ENCODE data around the gene HEPHL1.
"Not testable (repeated sequence)": the region's sequence is repeated elsewhere in the genome, so short reads cannot be mapped to it uniquely, and the experiment has no call there.

HEPHL1 gene, protein sequence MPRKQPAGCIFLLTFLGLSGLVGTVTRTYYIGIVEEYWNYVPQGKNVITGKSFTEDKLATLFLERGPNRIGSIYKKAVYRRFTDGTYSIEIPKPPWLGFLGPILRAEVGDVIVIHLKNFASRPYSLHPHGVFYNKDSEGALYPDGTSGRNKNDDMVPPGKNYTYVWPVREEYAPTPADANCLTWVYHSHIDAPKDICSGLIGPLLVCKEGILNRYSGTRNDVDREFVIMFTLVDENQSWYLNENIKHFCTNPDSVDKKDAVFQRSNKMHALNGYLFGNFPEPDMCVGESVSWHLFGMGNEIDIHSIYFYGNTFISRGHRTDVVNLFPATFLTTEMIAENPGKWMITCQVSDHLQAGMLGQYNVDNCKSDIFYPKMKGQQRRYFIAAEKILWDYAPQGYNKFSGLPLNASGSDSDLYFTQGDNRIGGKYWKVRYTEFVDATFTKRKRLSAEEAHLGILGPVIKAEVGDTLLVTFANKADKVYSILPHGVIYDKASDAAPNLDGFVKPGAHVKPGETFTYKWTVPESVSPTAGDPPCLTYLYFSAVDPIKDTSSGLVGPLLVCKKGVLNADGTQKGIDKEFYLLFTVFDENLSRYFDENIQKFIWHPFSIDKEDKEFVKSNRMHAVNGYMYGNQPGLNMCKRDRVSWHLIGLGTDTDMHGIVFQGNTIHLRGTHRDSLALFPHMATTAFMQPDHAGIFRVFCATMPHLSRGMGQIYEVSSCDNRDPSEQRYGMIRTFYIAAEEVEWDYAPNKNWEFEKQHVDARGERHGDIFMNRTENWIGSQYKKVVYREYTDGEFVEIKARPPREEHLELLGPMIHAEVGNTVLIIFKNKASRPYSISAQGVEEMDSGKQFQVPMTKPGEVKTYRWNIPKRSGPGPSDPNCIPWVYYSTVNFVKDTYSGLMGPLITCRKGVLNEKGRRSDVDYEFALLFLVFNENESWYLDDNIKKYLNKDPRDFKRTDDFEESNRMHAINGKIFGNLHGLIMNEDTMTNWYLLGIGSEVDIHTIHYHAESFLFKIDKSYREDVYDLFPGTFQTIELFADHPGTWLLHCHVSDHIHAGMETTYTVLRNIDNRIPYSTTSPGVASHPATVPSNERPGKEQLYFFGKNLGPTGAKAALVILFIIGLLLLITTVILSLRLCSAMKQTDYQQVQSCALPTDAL

DNA sequence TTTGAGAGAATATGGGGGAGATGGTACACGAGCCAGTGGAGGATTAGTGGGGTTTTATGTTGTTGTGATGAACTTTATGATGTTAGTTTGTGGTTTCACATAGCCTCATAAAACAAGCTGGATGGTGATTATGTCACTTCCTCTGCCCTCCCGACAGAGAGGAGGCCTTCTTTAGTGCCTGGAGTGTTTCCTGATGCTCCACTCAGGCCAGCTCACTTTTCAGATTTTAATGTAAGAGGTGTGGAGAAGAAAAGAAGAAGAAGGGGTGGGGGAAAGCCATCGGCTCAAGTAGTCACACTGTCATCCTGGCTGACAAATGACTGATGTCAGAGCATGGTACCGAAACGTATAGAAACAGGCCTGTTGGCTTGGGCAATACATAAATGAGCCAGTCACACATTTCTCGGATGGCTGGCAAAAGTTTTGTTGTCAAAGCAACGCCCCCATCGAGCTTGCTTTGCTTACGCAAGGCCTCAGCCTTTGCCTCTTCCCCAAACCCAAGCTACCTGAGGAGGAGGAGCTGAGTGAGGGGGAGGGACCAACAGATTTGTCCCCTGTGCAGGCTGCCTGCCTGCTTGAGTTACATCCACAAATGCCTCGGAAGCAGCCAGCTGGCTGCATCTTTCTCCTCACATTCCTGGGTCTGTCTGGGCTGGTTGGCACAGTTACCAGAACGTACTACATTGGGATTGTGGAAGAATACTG, at the start of gene HEPHL1:
Gene HEPHL1, plus strand, starts transcription at position 578 of the 705 bp plus-strand sequence. Its CDS starts 15 bp downstream, at position 593.
- DNase-seq = no peak

DNA sequence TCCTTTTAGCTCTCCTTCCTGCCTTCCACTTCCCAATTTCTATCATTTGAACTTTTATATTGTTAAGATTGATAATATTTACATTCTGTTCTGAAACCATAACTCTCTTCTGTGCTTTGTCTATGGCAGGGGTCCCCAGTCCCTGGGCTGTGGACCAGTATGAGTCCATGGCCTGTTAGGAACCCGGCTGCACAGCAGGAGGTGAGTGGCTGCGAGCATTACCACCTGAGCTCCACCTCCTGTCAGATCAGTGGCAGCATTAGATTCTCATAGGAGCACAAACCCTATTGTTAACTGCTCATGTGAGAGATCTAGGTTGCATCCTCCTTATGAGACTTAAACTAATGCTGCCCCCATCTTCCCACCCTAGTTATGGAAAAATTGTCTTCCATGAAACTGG, 48.4 kb upstream of the HEPHL1 start:
- no peak for DNase-seq

DNA sequence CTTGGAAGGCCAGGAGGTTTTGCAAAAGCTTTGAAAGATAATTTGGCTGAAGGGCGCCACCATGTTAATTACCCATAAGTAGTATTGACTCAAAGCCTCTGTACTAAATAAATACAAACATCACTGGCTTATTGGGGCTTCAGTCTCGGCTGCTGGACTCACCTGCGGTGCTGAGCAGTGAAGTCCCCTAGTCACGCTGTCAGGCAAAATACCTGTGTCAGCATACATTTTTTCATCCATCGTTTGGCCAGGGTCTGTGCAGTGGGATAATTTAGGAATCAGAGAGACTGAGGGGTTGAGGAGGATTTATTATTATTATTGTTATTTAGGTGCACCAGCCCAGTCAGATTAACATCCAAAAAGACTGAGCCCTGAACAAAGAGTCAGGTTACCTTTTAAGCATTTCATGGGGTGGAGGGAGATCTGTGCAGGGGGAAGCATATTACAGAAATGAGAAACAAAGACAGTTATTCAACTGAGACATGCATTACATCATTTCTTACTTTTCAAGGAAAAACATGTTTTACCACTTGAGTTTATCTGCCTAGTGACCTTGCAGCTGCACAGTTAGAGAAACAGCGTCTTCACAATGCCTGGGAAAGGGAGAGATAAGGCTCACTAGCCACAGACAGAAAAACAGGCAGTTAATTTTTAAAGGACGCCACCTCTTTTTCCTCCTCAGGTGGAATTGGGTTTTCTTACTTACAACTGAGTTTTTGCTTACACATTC, 47.7 kb upstream of the HEPHL1 start:
- not testable (repeated sequence) for DNase-seq

DNA sequence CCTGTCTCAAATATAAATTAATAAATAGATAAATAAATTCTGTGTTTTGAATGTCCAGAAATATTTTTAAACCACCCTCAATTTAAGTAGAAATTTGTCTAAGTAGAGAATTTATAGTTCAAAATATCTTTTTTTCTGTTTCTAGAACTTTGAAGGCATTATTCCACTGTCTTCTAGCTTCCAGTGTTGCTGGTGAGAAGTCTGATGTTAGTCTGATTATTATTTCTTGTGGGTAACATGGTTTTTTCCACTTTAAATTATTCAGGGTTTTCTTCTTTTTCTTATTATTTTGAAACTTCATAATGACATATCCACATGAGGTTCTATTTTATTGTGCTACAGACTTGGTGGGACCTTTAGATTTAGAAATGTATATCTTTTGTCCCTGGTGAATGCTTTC, 46.4 kb upstream of the HEPHL1 start:
- DNase-seq = no peak

DNA sequence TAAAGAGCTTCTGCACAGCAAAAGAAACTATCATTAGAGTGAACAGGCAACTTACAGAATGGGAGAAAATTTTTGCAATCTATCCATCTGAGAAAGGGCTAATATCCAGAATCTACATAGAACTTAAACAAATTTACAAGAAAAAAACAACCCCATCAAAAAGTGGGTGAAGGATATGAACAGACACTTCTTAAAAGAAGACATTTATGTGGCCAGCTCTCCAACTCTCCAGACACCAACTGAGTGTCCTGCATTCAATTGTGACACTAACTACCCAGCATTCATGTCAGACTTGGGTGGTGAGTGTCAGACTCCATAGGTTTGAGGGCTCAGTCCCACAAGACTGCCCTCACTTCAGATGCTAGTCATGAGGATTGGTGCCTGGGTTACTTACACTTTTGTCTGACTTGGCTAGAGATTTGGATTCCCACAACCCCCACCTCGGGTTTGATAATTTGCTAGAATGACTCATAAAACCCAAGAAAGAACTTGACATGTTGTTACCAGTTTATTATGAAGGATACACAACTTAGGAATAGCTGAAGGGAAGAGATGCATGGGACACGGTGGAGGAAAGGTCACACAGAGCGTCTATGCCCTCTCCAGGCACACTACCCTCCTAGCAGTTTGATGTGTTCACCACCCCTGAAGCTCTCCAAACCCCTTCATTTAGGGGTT, 44.4 kb upstream of the HEPHL1 start:
- DNase-seq = not testable (repeated sequence)

DNA sequence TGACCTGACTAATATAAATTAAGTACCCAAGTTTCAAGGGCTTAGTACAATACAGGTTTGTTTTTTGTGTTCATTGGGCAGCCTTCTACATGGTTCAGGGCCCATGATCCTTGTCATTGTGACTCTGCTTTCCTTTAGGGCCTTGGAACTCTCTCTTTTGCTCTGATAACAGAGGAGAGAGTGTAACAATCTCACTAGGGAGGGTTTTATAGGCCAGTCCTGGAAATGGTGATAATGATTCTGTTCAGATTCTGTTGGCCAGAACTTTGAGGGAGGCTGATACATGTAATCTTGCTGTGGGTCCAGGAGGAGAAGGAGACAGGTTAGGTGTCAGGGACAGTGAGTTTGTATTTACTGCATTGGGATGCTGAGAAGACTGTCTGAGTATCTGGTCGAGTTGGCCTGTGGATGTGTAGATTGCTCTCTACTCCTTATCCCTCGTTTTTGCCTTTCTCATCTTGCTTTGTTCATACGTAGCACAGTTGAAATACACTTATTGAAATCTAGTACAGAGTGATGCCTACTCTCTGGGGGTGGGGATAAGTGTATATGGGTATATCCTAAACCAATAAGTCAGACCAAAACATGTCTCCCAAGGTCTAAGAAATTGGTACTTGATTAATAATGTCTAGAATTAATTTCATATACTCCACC, 37.5 kb upstream of the HEPHL1 start:
- no peak for DNase-seq

DNA sequence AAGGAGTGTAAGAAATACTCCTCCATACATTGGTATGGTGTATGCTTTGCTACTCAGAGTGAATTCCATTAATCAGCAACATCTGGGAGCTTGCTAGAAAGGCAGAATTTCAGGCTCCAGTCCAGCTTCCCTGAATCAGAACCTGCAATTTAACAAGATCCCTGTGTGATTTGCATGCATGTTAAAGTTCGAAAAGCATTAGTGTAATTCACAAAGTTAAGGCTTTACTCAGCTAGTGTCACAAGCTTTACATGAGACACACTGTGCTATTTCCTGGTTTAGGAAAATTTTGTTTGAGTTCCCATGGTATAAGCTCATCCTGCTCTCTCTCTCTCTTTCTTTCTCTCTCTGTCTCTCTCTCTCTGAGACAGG, 37.0 kb upstream of the HEPHL1 start:
- no peak for DNase-seq

DNA sequence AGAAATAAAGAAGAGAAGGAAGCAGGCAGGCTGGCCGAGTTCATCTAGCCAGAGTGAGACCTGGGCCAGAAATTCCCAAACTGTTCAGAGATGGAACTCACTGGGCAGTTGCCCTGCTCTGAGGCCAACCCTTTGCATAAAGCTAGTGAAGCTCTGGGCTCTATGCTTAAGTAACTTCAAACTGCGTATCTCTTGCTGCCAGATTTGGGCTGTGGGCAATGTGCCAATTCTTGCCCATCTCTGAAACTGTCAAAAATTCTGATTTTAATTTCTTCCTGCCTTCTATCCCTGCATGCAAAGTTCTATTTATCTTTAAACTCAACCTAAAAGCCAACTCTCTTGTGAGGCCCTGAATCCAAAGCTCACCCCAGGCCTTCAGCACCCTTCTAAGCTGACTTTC, 36.2 kb upstream of the HEPHL1 start:
- DNase-seq = no peak

DNA sequence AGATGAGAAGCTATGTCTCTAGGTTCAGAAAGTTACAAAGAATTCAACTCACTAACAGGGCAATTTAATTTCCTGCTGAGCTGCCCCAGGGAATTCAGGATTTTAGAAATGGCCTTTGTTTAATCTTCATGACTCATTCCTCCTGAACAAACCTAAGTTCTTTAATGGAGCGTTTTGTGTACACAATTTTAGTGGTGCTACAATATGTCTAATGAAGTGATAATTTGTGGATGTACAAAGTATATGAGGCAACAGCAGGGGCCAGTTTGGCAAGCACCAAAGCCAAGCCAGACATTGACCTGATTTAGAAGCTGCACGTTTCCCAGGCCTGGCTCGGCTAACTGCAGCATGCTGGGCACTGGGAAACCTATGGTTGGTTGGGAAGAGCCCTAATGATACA, 34.4 kb upstream of the HEPHL1 start:
- DNase-seq = no peak

DNA sequence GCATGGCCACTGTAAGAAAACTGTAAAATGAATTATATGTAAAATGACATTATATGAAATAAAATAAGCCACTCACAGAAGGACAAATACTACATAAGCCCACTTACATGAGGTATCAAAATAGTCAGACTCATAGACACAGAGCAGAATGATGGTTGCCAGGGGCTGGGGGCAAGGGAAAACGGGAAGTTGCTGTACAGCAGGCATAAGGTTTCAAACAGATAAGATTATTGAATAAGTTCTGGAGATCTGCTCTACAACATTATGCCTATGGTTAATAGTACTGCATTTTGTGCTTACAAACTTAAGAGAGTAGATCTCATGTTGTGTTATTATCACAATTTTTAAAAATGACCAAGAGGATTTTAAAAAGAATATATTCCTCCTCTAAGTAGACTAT, 32.7 kb upstream of the HEPHL1 start:
- no peak for DNase-seq

DNA sequence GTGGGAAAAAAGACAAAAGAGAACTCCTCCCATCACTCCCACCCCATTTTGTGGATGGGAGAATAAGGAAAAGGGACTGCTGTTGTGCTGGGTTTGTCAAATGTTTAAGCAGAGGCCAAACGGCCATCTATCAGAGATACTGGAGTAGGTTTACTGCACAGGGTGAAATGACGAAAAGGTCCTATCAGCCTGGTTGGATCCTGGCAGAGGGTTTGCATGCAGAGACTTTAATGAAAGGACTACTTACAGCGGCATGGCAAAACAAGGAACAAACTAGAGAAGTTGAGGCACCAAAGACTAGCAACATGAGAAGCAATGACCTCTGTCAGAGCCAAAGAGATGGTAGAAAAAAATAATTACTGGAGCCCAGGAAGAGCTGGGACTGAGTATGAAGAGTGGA, 32.2 kb upstream of the HEPHL1 start:
- DNase-seq = no peak

DNA sequence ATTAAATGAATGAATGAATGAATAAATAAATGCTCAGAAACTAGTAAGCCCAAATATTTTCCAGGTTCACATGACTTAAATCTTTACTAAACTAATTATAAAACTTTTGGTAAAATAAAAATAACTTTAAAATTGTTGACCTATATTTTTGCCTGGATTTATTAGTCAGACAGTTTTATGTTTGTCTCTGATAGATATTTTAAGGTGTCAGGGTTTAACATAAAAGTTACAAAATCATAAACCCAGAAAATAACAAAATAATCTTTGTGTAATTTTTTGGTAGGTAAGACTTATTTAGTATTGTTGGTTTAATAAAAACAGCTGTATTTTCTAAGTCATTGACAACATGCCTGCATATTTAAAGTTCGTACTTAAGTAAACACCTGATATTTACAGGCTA, 27.4 kb upstream of the HEPHL1 start:
- DNase-seq = no peak

DNA sequence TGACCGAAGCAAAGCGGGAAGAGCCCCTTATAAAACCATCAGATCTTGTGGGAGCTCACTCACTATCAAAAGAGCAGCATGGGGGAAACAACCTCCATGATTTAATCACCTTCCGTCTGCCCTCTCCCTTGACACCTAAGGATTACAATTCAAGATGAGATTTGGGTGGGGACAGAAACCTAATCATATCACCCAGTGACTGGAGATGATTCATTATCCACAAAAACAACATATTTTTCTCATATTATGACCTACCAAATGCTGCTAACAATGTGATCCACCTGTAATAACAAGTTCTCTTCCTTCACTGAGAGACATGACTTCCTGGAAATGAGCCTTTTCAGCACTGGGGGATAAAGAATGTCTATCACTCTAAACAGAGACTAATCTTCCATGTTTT, 23.4 kb upstream of the HEPHL1 start:
- no peak for DNase-seq

DNA sequence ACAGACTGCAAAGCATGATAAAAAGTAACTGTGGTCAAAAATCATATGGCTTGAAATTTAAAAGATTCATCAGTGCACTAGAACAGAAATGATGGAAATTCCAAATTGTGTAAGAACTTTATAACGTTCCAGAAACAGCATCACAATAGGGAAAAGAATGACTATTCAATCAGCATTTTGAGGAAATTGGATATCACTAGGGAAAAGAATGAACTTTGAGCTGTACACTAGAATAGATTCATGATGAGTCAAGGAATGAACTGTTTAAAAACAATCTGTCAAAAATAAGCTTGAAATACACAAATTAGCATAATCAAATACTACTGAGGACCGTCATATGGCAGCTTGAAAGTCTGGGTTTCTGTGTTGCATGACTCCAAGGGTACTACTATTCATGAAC, 20.5 kb upstream of the HEPHL1 start:
- no peak for DNase-seq

DNA sequence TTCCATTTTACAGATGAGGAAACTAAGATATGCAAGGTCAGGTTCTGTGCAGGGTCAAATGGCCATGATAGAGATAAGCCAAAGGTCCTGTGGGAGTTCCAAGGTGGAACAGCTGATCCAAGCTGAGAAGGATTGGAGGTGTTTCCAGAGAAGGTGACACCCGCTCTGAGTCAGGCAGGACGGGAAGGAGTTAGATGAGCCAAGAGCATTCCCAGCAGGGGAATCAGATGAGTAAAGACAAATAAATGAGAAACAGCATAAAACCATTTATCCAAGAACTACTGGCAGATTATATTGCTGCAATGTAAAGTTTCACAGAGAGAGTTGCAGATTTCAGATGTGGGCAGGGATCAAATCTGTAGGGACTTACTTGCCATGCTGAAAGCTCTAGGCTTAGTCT, 18.9 kb upstream of the HEPHL1 start:
- no peak for DNase-seq

DNA sequence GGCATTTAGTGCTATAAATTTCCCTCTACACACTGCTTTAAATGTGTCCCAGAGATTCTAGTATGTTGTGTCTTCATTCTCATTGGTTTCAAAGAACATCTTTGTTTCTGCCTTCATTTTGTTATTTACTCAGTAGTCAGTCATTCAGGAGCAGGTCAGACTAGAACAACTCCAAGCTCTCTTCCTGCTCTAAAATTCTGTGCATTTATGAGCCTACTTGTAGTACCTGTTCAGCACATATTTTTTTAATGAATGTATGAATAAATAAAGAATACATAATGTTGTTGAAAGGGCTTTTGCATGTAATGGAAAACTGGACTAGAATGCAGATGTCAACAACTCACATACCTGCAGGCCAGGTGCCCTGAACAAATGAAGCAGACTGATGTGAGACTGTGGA, 13.7 kb upstream of the HEPHL1 start:
- DNase-seq = no peak

DNA sequence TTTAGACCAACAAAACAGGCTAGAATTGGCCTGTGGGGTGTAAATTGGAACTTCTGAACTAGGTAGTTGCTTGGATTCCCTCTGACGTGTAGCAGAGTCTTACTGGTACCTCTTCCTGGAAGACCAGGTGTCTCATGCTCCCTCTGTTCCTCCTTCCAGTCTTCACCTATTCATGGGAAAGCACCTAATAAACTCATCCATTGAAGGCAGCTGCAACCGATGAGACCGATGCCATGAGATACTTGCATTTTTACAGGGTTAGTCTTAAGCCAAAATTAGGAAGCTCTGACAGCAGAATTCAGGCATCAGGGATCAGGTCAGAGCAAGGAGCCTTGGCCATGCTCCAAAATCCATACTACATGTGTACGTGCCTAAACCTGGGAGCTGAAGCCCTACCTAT, 13.2 kb upstream of the HEPHL1 start:
- DNase-seq = no peak

DNA sequence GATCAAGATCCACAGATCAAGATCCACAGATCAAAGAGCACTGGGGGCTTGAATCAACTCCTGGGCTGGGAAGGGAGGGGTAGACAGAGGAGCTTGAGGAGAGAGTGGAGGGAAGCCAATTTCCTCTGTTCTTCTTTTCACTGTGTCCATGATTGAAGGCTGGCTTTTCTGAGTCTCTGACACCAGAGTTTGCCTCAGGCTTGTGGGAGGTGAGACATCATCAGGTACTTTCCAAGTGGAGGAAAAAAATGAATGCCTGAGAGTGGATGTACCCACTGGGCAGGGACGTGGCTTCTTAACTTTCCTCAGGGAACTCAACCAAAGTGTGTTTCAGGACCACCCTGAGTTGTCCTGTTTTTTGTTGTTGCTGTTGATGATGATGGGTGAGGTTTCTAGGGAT, 11.0 kb upstream of the HEPHL1 start:
- DNase-seq = no peak

DNA sequence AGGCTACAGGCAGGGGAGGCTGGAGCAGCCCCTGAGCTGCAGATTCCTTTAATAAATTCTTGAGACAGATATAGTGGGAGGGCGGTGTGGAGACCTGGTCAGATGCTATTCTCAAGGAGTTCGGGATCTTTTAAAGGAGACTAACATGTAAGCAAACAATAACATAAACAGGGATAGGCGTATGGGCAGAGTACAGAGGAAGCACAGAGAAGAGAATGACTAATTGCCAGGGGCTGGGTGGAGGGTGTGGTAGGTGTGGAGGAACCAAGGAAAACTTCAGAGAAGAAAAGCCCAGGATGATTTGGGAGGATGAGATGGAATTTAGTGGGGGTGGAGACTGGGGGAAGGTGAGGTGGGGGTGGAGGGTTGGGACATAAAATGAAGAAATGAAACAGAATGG, 9.7 kb upstream of the HEPHL1 start:
- no peak for DNase-seq

DNA sequence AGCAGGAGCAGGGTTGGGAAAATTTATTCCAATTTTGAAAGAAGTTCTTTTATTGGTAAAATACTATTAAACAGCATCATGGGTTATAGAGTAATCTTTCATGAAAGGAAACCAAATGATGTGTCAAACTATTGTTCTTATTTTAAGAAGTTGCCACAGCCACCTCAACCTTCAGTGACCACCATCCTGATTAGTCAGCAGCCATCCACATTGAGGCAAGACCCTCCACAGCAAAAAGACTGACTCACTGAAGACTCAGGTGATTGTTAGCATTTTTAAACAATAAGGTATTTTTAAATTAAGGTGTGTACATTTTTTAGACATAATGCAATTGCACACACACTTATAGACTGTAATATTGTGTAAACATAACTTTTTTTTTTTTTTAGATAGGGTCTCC, 3.7 kb upstream of the HEPHL1 start:
- DNase-seq = no peak

DNA sequence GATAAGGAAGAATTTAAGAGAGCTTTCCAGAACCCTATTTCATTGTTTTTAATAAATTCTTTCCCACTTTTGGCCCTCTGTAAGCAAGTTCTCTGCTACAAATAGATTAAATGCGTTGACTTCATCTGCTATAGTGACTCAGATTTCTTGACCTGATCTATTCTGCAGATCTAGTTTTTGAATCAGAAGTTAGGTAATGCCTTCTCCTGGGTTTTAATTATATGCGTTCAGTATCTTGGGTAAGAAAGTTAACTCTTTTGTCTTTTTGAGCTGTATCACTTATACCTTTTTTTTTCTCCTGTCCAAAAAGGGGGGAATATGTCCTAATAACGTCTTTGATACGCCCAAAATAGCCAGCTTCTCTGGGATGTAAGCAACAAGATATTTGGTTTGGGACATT, 2.4 kb upstream of the HEPHL1 start:
- no peak for DNase-seq
